CD14-positive monocyte (primary cell): ENCODE measurements around the gene ENPP6. TPM values are rescaled to one million over a fixed set of nuclear protein-coding genes. Genes with fewer than 3 reads are reported as not detected.
A peak's percentile ranks its signal among the peaks of the same experiment; 100 is the strongest.

Experiments used
- DNase-seq, 3 donors: peaks; one replicate each; pipeline ENCODE4 v3.0.0-alpha.2; 2011 to 2022
- H2AFZ ChIP-seq: 2 replicates; pipeline ENCODE4 v1.6.0; 2012; ENCODE audit warnings: mild to moderate bottlenecking, low read depth, low read length, inconsistent platforms; ENCODE audit not compliant: insufficient read depth, poor library complexity, severe bottlenecking
- H3K27ac ChIP-seq, 2 donors: 1 replicate in 1 of 2; 2 replicates in 1 of 2; pipeline ENCODE4 v1.5.1; 2012 to 2013; ENCODE audit warnings: low read length in 2 of 2, control low read depth in 1 of 2, inconsistent platforms in 1 of 2, low read depth in 1 of 2, mild to moderate bottlenecking in 1 of 2
- H3K27me3 ChIP-seq, 2 donors: one replicate each; pipeline versions ENCODE4 v1.6.0 to v1.6.1; 2011 to 2013; ENCODE audit warnings: low read length in 2 of 2; ENCODE audit not compliant: control insufficient read depth in 2 of 2, insufficient read depth in 2 of 2
- H3K36me3 ChIP-seq, 2 donors: replicated peaks in 1 of 2; 1 replicate in 1 of 2; 2 replicates in 1 of 2; pipeline versions ENCODE4 v1.5.1 to v1.6.1; 2012 to 2013; ENCODE audit warnings: low read length in 2 of 2, control low read depth in 1 of 2, inconsistent platforms in 1 of 2, mild to moderate bottlenecking in 1 of 2; ENCODE audit not compliant: insufficient read depth in 2 of 2, control insufficient read depth in 1 of 2
- H3K4me1 ChIP-seq, 2 donors: 1 replicate in 1 of 2; 2 replicates in 1 of 2; pipeline versions ENCODE4 v1.5.1 to v1.6.1; 2012 to 2013; ENCODE audit warnings: low read length in 2 of 2, control low read depth in 1 of 2, inconsistent platforms in 1 of 2, mild to moderate bottlenecking in 1 of 2, moderate library complexity in 1 of 2; ENCODE audit not compliant: insufficient read depth in 2 of 2, control insufficient read depth in 1 of 2
- H3K4me2 ChIP-seq: replicated peaks from 2 replicates; pipeline ENCODE3; 2012; ENCODE audit warnings: low read length, moderate library complexity, mild to moderate bottlenecking; ENCODE audit not compliant: poor library complexity, severe bottlenecking; ENCODE audit errors: extremely low read depth
- H3K4me3 ChIP-seq, 3 experiments: fragments of 200-600 bp in 1 of 3; sonication (generic) in 1 of 3; replicated peaks in 1 of 3; 1 replicate in 2 of 3; 2 replicates in 1 of 3; pipeline ENCODE4 v1.5.1; 2011 to 2013; ENCODE audit warnings: low read length in 3 of 3, mild to moderate bottlenecking in 3 of 3, control low read depth in 2 of 3, low read depth in 2 of 3, inconsistent platforms in 1 of 3, moderate library complexity in 1 of 3
- H3K79me2 ChIP-seq: 2 replicates; pipeline ENCODE4 v1.6.0; 2012; ENCODE audit warnings: mild to moderate bottlenecking, control low read depth, inconsistent platforms, low read length, moderate library complexity; ENCODE audit not compliant: insufficient read depth
- H3K9ac ChIP-seq: 2 replicates; pipeline ENCODE4 v1.6.0; 2017; ENCODE audit warnings: low read length, mild to moderate bottlenecking; ENCODE audit not compliant: insufficient read depth, poor library complexity, severe bottlenecking
- H3K9me3 ChIP-seq, 2 donors: replicated peaks in 1 of 2; 1 replicate in 1 of 2; 2 replicates in 1 of 2; pipeline versions ENCODE4 v1.5.1 to v1.6.1; 2012 to 2013; ENCODE audit warnings: low read length in 2 of 2, control low read depth in 1 of 2; ENCODE audit not compliant: control insufficient read depth in 1 of 2, insufficient read depth in 1 of 2
- H4K20me1 ChIP-seq: 2 replicates; pipeline ENCODE4 v1.6.0; 2012; ENCODE audit warnings: mild to moderate bottlenecking, low read length, control low read depth, moderate library complexity; ENCODE audit not compliant: insufficient read depth
- H3K27ac Mint-ChIP-seq, 7 donors: one replicate each; pipeline ENCODE4 v1.8.0; 2020; ENCODE audit warnings: mild to moderate bottlenecking in 7 of 7, mixed read lengths in 7 of 7, moderate library complexity in 6 of 7, inconsistent platforms in 2 of 7
- H3K27me3 Mint-ChIP-seq, 3 donors: one replicate each; pipeline ENCODE4 v1.8.0; 2021 to 2022; ENCODE audit warnings: low read depth in 3 of 3, mild to moderate bottlenecking in 3 of 3, mixed read lengths in 3 of 3, moderate library complexity in 3 of 3, inconsistent platforms in 1 of 3
- H3K36me3 Mint-ChIP-seq, 2 donors: one replicate each; pipeline ENCODE4 v1.8.0; 2020; ENCODE audit warnings: mixed read lengths in 2 of 2, inconsistent platforms in 1 of 2, mild to moderate bottlenecking in 1 of 2
- H3K4me1 Mint-ChIP-seq: one replicate; pipeline ENCODE4 v1.8.0; 2020; ENCODE audit warnings: mild to moderate bottlenecking, mixed read lengths
- H3K4me3 Mint-ChIP-seq, 2 donors: one replicate each; pipeline ENCODE4 v1.8.0; 2020; ENCODE audit warnings: mild to moderate bottlenecking in 2 of 2, mixed read lengths in 2 of 2, moderate library complexity in 1 of 2
- H3K9me3 Mint-ChIP-seq, 7 donors: one replicate each; pipeline ENCODE4 v1.8.0; 2020 to 2022; ENCODE audit warnings: mixed read lengths in 7 of 7, mild to moderate bottlenecking in 6 of 7, moderate library complexity in 6 of 7, inconsistent platforms in 2 of 7
- WGBS: methylation state at CpG from one replicate; pipeline ENCODE4 v1.1.5; 2013; ENCODE audit warnings: missing lambda C conversion rate; ENCODE audit not compliant: insufficient coverage; 5-methylcytosine and 5-hydroxymethylcytosine counted together
- intact Hi-C, 2 donors: fragments of 100-400 bp; cut with micrococcal nuclease; formaldehyde crosslinking; loops; one replicate each; pipeline versions ENCODE4 v1.15.0 to v1.15.1; 2023
- polyA plus RNA-seq, 3 donors: library from polyadenylated mRNA; depleted of rRNA in 1 of 3; unstranded in 2 of 3; stranded (reverse) in 1 of 3; fragments of 300-500 nt in 2 of 3; fragments of >200 nt in 1 of 3; fragmentation: Illumina TruSeq in 2 of 3; gene quantifications; 1 replicate in 2 of 3; 2 replicates in 1 of 3; pipeline ENCODE4 v1.2.3, GENCODE V29; 2012 to 2021
- TF ChIP-seq, protein P1 (sequence below): fragments of 200-600 bp; IDR thresholded peaks from one replicate; pipeline ENCODE4 v1.8.0; 2022; ENCODE audit warnings: antibody characterized with exemption, mild to moderate bottlenecking

The ENPP6 gene
- polyA plus RNA-seq, 3 donors = 0.05 TPM; not detected in 2

DNA sequence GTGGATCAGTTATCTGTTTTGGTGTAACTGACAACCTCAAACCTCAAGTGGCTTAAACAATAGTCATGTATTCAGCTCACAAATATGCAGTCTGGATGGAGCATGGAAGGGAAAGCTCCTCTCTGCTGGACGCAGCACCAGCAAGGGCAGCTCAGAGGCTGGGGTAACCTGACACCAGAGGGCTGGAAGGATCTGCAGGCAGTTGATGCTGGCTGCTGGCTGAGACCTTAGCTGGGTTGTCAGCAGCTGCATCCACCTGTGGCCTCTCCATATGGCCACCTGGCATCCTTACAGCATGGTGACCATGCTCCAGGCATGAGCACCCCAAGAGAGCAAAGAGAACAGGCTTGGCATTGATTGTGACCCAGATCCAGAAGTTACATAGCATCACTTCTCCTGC lies 46.7 kb downstream of the ENPP6 start:
- H3K27me3 Mint-ChIP-seq = peaks cover 21 to 42% (median 33%) of the 10 kb centered on the region in 3 donors
- no peak overlapping the region for H3K4me3 Mint-ChIP-seq
- Histone ChIP-seq H3K36me3 (no peaks in the 10 kb centered on the region), H2AFZ (no peak overlapping the region), H4K20me1 (no peaks in the 10 kb centered on the region), H3K9me3 (no peaks in the 10 kb centered on the region), H3K27ac (no peak overlapping the region), H3K9ac (no peak overlapping the region), H3K4me3 (no peak overlapping the region), H3K4me2 (no peak overlapping the region), H3K4me1 (peaks cover 4 to 8% of the 10 kb centered on the region in 2 donors), H3K27me3 (peaks cover 8 to 12% of the 10 kb centered on the region in 2 donors), H3K79me2 (no peaks in the 10 kb centered on the region)
- intact Hi-C loops = no loop called here
- peaks cover 7% of the 10 kb centered on the region for H3K4me1 Mint-ChIP-seq
- no peak for DNase-seq
- WGBS = 63% methylated on average over 1 of the region's 1 CpG
- no peak overlapping the region for H3K27ac Mint-ChIP-seq
- peaks cover 0 to 2% (median 0%) of the 10 kb centered on the region in 7 donors for H3K9me3 Mint-ChIP-seq
- TF ChIP-seq, protein P1, sequence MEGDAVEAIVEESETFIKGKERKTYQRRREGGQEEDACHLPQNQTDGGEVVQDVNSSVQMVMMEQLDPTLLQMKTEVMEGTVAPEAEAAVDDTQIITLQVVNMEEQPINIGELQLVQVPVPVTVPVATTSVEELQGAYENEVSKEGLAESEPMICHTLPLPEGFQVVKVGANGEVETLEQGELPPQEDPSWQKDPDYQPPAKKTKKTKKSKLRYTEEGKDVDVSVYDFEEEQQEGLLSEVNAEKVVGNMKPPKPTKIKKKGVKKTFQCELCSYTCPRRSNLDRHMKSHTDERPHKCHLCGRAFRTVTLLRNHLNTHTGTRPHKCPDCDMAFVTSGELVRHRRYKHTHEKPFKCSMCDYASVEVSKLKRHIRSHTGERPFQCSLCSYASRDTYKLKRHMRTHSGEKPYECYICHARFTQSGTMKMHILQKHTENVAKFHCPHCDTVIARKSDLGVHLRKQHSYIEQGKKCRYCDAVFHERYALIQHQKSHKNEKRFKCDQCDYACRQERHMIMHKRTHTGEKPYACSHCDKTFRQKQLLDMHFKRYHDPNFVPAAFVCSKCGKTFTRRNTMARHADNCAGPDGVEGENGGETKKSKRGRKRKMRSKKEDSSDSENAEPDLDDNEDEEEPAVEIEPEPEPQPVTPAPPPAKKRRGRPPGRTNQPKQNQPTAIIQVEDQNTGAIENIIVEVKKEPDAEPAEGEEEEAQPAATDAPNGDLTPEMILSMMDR = no peak
- H3K36me3 Mint-ChIP-seq = no peaks in the 10 kb centered on the region

DNA sequence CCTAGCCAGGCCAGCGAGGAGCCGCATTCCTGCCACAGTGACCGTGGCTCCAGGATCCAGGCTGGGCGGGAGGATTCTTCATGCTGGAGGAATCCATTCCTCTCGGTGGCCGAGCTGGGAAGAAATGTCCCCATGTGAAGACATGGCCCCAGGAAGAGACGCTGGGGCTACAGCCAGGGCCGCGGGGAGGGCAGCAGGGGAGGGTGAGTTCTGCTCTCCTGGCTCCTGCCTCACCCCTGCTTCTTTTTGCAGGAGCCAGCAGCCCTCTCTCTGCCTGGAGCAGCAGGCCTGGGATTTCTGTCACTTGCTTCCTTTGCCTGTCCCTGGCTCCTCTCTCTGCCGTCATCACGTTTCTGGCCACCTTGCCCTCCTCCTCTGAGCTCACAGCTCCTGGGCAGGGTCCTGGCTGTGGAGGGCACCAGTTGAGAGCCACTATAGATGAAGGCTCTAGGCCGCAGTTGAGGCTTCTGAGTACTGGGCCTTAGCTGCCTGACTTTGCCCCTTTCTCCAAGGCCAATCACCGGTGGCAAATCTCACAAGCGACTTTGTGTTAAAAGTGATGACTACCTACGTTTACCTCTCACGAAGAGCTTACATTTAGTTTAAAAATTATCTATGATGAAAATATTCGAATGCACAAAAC lies 48.3 kb downstream of the ENPP6 start:
- H3K4me1 Mint-ChIP-seq = peaks cover 7% of the 10 kb centered on the region
- Histone ChIP-seq H3K36me3 (no peaks in the 10 kb centered on the region), H3K9me3 (no peaks in the 10 kb centered on the region), H3K79me2 (no peaks in the 10 kb centered on the region), H3K4me2 (no peak overlapping the region), H3K27ac (no peak overlapping the region), H2AFZ (no peak overlapping the region), H4K20me1 (no peaks in the 10 kb centered on the region), H3K4me1 (peaks cover 4 to 8% of the 10 kb centered on the region in 2 donors), H3K4me3 (no peak overlapping the region), H3K9ac (no peak overlapping the region), H3K27me3 (peaks cover 12 to 13% of the 10 kb centered on the region in 2 donors)
- 97% methylated on average over 11 of the region's 17 CpGs for WGBS
- peaks cover 27 to 50% (median 35%) of the 10 kb centered on the region in 3 donors for H3K27me3 Mint-ChIP-seq
- no peak overlapping the region for H3K4me3 Mint-ChIP-seq
- intact Hi-C loops = loop anchor here (2.0 to 5.0 kb wide), 2 partner anchors 327 to 329 kb away; no protein-coding TSS in a partner anchor
- H3K36me3 Mint-ChIP-seq = no peaks in the 10 kb centered on the region
- TF ChIP-seq, protein P1 = no peak
- no peak for DNase-seq
- H3K27ac Mint-ChIP-seq = peak overlapping the region in 1 of 7 donors; percentile 25
- peaks cover 0 to 2% (median 0%) of the 10 kb centered on the region in 7 donors for H3K9me3 Mint-ChIP-seq
